Upper lobe of left lung (tissue), 6 donors: ENCODE results near the gene PARVB. TPM values are rescaled to one million over a fixed set of nuclear protein-coding genes. Genes with fewer than 3 reads are reported as not detected.

Experiments used
- ATAC-seq, 2 donors: fragments of 200-7000 bp; cut with Tn5 transposase; one replicate each; pipeline ENCODE4 v1.9.1; 2022; ENCODE audit warnings: mild to moderate bottlenecking in 2 of 2, moderate library complexity in 2 of 2; ENCODE audit not compliant: low FRiP score in 2 of 2
- DNase-seq, 2 donors: peaks; one replicate each; pipeline ENCODE4 v3.0.0-alpha.2; 2019 to 2020
- H3K27ac ChIP-seq, 4 donors: fragments of 200-600 bp; sonication (generic); one replicate each; pipeline ENCODE4 v1.5.1; 2016 to 2019
- H3K27me3 ChIP-seq, 4 donors: fragments of 200-600 bp; sonication (generic); one replicate each; pipeline ENCODE4 v1.5.1; 2017 to 2019
- H3K36me3 ChIP-seq, 4 donors: fragments of 200-600 bp; sonication (generic); one replicate each; pipeline ENCODE4 v1.5.1; 2016 to 2019
- H3K4me1 ChIP-seq, 4 donors: fragments of 200-600 bp; sonication (generic); one replicate each; pipeline ENCODE4 v1.5.1; 2018 to 2019
- H3K4me3 ChIP-seq, 4 donors: fragments of 200-600 bp; sonication (generic); one replicate each; pipeline ENCODE4 v1.5.1; 2017 to 2019; ENCODE audit warnings: mild to moderate bottlenecking in 2 of 4, moderate library complexity in 1 of 4
- H3K9me3 ChIP-seq, 4 donors: fragments of 200-600 bp; sonication (generic); one replicate each; pipeline ENCODE4 v1.5.1; 2018 to 2019
- EP300 ChIP-seq, 4 donors: sonication (generic); formaldehyde crosslinking; IDR thresholded peaks; one replicate each; pipeline ENCODE4 v1.5.1; 2017; ENCODE audit warnings: antibody characterized with exemption in 4 of 4, control low read depth in 2 of 4
- POLR2A ChIP-seq, 4 donors: fragments of 450-650 bp; IDR thresholded peaks; one replicate each; pipeline ENCODE4 v1.5.1; 2016 to 2017; ENCODE audit warnings: antibody characterized with exemption in 4 of 4, mild to moderate bottlenecking in 2 of 4
- POLR2AphosphoS5 ChIP-seq, 2 donors: sonication (generic); formaldehyde crosslinking; IDR thresholded peaks; one replicate each; pipeline ENCODE4 v1.5.1; 2017; ENCODE audit warnings: antibody characterized with exemption in 2 of 2
- WGBS, 2 donors: methylation state at CpG; one replicate each; pipeline ENCODE4 v1.1.5; 2017 to 2018; 5-methylcytosine and 5-hydroxymethylcytosine counted together
- total RNA-seq, 6 donors: library from RNA; depleted of rRNA in 4 of 6; stranded (reverse); fragments of >200 nt in 4 of 6; gene quantifications; one replicate each; pipeline versions ENCODE4 v1.1.0 to v1.2.1, GENCODE V29; 2016 to 2021
- TF ChIP-seq, protein P1 (sequence below), 6 experiments: fragments of 450-650 bp in 4 of 6; fragments of 200-600 bp in 2 of 6; sonication (generic) in 2 of 6; IDR thresholded peaks; one replicate each; pipeline ENCODE4 v1.5.1; 2016 to 2019; ENCODE audit warnings: antibody characterized with exemption in 6 of 6
- donor health status: DM: no; HTN: no; CAD: no; lungs with moderate emphysema.
- donor health status: DM: no; HTN: yes; CAD: no; lungs with severe emphysema.

The PARVB gene
- total RNA-seq, 6 donors from 2014 or later, result 14.5 to 56.1 (median 37.0) TPM

GRCh38 chr22:44220727-44221680, 196.9 kb downstream of the PARVB start:
- Histone ChIP-seq H3K4me3 (no peak overlapping the region), H3K4me1 (no peaks in the 10 kb centered on the region), H3K36me3 (no peaks in the 10 kb centered on the region), H3K9me3 (no peaks in the 10 kb centered on the region), H3K27ac (no peak overlapping the region), H3K27me3 (no peaks in the 10 kb centered on the region)
- TF ChIP-seq, protein P1, sequence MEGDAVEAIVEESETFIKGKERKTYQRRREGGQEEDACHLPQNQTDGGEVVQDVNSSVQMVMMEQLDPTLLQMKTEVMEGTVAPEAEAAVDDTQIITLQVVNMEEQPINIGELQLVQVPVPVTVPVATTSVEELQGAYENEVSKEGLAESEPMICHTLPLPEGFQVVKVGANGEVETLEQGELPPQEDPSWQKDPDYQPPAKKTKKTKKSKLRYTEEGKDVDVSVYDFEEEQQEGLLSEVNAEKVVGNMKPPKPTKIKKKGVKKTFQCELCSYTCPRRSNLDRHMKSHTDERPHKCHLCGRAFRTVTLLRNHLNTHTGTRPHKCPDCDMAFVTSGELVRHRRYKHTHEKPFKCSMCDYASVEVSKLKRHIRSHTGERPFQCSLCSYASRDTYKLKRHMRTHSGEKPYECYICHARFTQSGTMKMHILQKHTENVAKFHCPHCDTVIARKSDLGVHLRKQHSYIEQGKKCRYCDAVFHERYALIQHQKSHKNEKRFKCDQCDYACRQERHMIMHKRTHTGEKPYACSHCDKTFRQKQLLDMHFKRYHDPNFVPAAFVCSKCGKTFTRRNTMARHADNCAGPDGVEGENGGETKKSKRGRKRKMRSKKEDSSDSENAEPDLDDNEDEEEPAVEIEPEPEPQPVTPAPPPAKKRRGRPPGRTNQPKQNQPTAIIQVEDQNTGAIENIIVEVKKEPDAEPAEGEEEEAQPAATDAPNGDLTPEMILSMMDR (IDR thresholded peaks at IDR 0.05), result no peak
- no peak for TF ChIP-seq POLR2A (IDR thresholded peaks at IDR 0.05)
- no peak for TF ChIP-seq EP300 (IDR thresholded peaks at IDR 0.05)
- no peak for TF ChIP-seq POLR2AphosphoS5 (IDR thresholded peaks at IDR 0.05)
- DNase-seq, result peak; percentile 9 to 52
- WGBS, 2 donors, result 82 to 85% methylated on average over 23 of the region's 23 CpGs
- no peak for ATAC-seq

- WGBS, 2 donors, result 87 to 90% methylated on average over 10 to 11 of the region's 11 CpGs
- ATAC-seq (no peak), DNase-seq (peak; percentile 6 to 16)
- no peaks in the 10 kb centered on the region for H3K4me1 ChIP-seq
- no peak overlapping the region for H3K27ac ChIP-seq
- H3K4me3 ChIP-seq, result no peak overlapping the region
- no peaks in the 10 kb centered on the region for H3K9me3 ChIP-seq
- TF ChIP-seq EP300 (IDR thresholded peaks at IDR 0.05), result no peak
- TF ChIP-seq, protein P1 (IDR thresholded peaks at IDR 0.05), result no peak
- TF ChIP-seq POLR2A (IDR thresholded peaks at IDR 0.05), result no peak
- no peak for TF ChIP-seq POLR2AphosphoS5 (IDR thresholded peaks at IDR 0.05)
- no peaks in the 10 kb centered on the region for H3K27me3 ChIP-seq
- no peaks in the 10 kb centered on the region for H3K36me3 ChIP-seq
Observed at GRCh38 chr22:44221710-44222475, 197.8 kb downstream of the PARVB start.

Other genes starting within 250 kb of the PARVB start
- gene EFCAB6, start 212.0 kb upstream of the PARVB start, total RNA-seq, result 10 to 100 TPM in 2 of 6 donors, 1 to 10 TPM in 4; 2.4 to 94.3 (median 6.6) TPM
- gene SULT4A1, start 161.8 kb upstream of the PARVB start, total RNA-seq, result not detected
- not detected for gene PNPLA5, start 132.3 kb upstream of the PARVB start, total RNA-seq
- gene PNPLA3, start 100.5 kb upstream of the PARVB start, total RNA-seq, result 1 to 10 TPM in 4 of 6 donors, under 1 TPM in 2; 0.59 to 6.3 (median 4.5) TPM
- 10 to 100 TPM; 17.8 to 34.7 (median 25.0) TPM for gene SAMM50, start 68.9 kb upstream of the PARVB start, total RNA-seq
- gene PARVG, start 156.6 kb downstream of the PARVB start, total RNA-seq, result 100 to 1,000 TPM in 2 of 6 donors, 10 to 100 TPM in 4; 42.4 to 315 (median 82.4) TPM